Measurements from ENCODE around the gene PDGFD. TPM values are rescaled to one million over a fixed set of nuclear protein-coding genes. Genes with fewer than 3 reads are reported as not detected.

The PDGFD gene
- total RNA-seq, 4 donors from 2014 or later: 16.1 to 108 (median 36.0) TPM

DNA sequence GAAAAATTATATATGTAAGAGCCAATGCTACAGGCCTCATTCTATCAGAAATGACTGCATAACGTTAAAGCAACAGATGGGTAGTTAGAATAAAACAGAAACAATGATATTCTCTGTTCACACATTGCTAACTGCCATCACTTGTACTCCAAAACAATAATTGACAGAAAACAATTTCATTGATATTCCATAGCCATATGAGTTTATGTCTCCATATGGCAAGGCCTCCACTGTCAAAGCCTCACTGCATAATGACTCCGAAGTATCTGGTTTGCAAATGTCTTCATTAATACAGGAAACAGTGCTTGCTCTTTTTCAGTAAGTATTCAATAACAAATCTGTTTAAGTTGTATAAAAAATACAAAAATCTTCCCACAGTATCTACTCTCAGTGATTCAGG lies 117.6 kb downstream of the PDGFD start:
- H3K27me3 ChIP-seq: no peaks in the 10 kb centered on the region
- WGBS, 2 donors: 96% methylated on average over 2 of the region's 2 CpGs
- no peaks in the 10 kb centered on the region for H3K9me3 ChIP-seq
- TF ChIP-seq POLR2A (IDR thresholded peaks at IDR 0.05): no peak
- TF ChIP-seq CTCF (IDR thresholded peaks at IDR 0.05): no peak
- no peak overlapping the region for H3K27ac ChIP-seq
- no peak overlapping the region for H3K4me3 ChIP-seq (replicated peaks in 1 of 3)
- intact Hi-C loops (cut with DNase I): no loop called here
- DNase-seq: no peak
- H3K36me3 ChIP-seq: no peaks in the 10 kb centered on the region
- H3K4me1 ChIP-seq: no peaks in the 10 kb centered on the region

- H3K36me3 ChIP-seq: no peaks in the 10 kb centered on the region
- no peaks in the 10 kb centered on the region for H3K27me3 ChIP-seq
Observed at GRCh38 chr11:104043678-104044239, 120.2 kb downstream of the PDGFD start.

GRCh38 chr11:104043142-104043541 lies 120.8 kb downstream of the PDGFD start:
- TF ChIP-seq CTCF (IDR thresholded peaks at IDR 0.05): no peak
- no peak for TF ChIP-seq POLR2A (IDR thresholded peaks at IDR 0.05)
- Histone ChIP-seq H3K36me3 (no peaks in the 10 kb centered on the region), H3K4me3 (replicated peaks in 1 of 3) (no peak overlapping the region), H3K4me1 (no peaks in the 10 kb centered on the region), H3K27ac (no peak overlapping the region), H3K9me3 (no peaks in the 10 kb centered on the region), H3K27me3 (no peaks in the 10 kb centered on the region)
- WGBS, 2 donors: 71 to 77% methylated on average over 4 of the region's 4 CpGs
- no peak for DNase-seq
- intact Hi-C loops (cut with DNase I): no loop called here

More at GRCh38 chr11:104043678-104044239, 120.2 kb downstream of the PDGFD start:
- WGBS, 2 donors: 90 to 91% methylated on average over 6 of the region's 6 CpGs
- H3K4me3 ChIP-seq (replicated peaks in 1 of 3): no peak overlapping the region
- no peak overlapping the region for H3K27ac ChIP-seq
- TF ChIP-seq CTCF (IDR thresholded peaks at IDR 0.05): no peak
- no peak for TF ChIP-seq POLR2A (IDR thresholded peaks at IDR 0.05)
- intact Hi-C loops (cut with DNase I): no loop called here
- no peaks in the 10 kb centered on the region for H3K9me3 ChIP-seq
- H3K4me1 ChIP-seq: no peaks in the 10 kb centered on the region
- no peak for DNase-seq

DNA sequence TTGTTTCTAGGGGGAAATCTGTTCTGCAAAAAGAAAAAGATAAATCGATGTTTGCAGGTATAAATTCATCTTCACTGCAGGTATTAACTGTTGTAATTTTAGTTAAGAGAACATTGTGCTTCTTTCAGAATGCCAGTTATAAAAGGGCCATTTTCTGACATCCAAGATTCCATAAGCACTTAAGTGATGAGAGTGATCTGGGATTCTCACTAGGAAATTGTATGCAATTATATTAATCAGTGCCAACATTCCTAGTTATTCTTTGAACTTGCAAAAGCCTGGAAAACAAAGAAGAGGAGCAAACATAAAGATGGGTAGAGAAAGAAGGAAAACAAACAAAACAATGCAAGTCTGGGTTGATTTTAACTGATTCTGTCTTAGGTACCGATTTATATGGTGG lies 122.2 kb downstream of the PDGFD start:
- Histone ChIP-seq H3K9me3 (no peaks in the 10 kb centered on the region), H3K36me3 (no peaks in the 10 kb centered on the region), H3K4me3 (replicated peaks in 1 of 3) (no peak overlapping the region), H3K27me3 (no peaks in the 10 kb centered on the region), H3K4me1 (no peaks in the 10 kb centered on the region), H3K27ac (no peak overlapping the region)
- 76 to 87% methylated on average over 2 of the region's 2 CpGs for WGBS, 2 donors
- no peak for DNase-seq
- intact Hi-C loops (cut with DNase I): no loop called here
- no peak for TF ChIP-seq POLR2A (IDR thresholded peaks at IDR 0.05)
- no peak for TF ChIP-seq CTCF (IDR thresholded peaks at IDR 0.05)

DNA sequence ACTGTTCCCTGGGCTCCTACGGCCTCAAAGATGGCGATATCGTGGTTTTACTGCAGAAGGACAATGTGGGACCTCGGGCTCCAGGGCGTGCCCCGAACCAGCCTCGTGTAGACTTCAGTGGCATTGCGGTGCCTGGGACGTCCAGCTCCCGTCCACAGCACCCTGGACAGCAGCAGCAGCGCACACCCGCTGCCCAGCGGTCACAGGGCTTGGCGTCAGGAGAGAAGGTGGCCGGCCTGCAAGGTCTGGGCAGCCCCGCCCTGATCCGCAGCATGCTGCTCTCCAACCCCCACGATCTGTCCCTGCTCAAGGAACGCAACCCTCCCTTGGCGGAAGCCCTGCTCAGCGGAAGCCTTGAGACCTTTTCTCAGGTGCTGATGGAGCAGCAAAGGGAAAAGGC lies 127.0 kb downstream of the PDGFD start:
- intact Hi-C loops (cut with DNase I): no loop called here
- TF ChIP-seq CTCF (IDR thresholded peaks at IDR 0.05) (no peak), POLR2A (IDR thresholded peaks at IDR 0.05) (no peak)
- Histone ChIP-seq H3K36me3 (no peaks in the 10 kb centered on the region), H3K27ac (no peak overlapping the region), H3K4me1 (no peaks in the 10 kb centered on the region), H3K27me3 (no peaks in the 10 kb centered on the region), H3K4me3 (replicated peaks in 1 of 3) (no peak overlapping the region), H3K9me3 (no peaks in the 10 kb centered on the region)
- DNase-seq: no peak
- 96 to 99% methylated on average over 13 to 21 of the region's 21 CpGs for WGBS, 2 donors

Data from thyroid gland (tissue), 4 donors.